HepG2 (cell line): Measurements from ENCODE around the gene SMIM13. TPM values are rescaled to one million over a fixed set of nuclear protein-coding genes. Genes with fewer than 3 reads are reported as not detected.
A peak's percentile ranks its signal among the peaks of the same experiment; 100 is the strongest.

Experiments
- AGO2 ChIP-seq: fragments of 200-400 bp; formaldehyde crosslinking; optimal IDR thresholded peaks from 2 replicates; pipeline ENCODE3; 2017; ENCODE audit warnings: mild to moderate bottlenecking, low read depth, low read length, moderate library complexity
- CREBL2 ChIP-seq: sonication (generic); formaldehyde crosslinking; IDR thresholded peaks from 2 replicates; pipeline ENCODE4 v1.8.1; 2023; ENCODE audit warnings: missing genetic modification reagents, mild to moderate bottlenecking, borderline replicate concordance
- CSRNP1 ChIP-seq: sonication (generic); formaldehyde crosslinking; IDR thresholded peaks from 2 replicates; pipeline ENCODE4 v1.8.1; 2023; ENCODE audit warnings: mild to moderate bottlenecking, missing genetic modification reagents
- DBP ChIP-seq: sonication (generic); formaldehyde crosslinking; IDR thresholded peaks from 2 replicates; pipeline ENCODE4 v1.4.0; 2020; ENCODE audit warnings: missing genetic modification reagents; ENCODE audit errors: not compliant biosample characterization
- GFI1 ChIP-seq: sonication (generic); formaldehyde crosslinking; IDR thresholded peaks from 2 replicates; pipeline ENCODE4 v1.5.0; 2020; ENCODE audit warnings: missing genetic modification reagents, mild to moderate bottlenecking, borderline replicate concordance
- HDAC6 ChIP-seq: fragments of 200-600 bp; sonication (generic); IDR thresholded peaks from 2 replicates; pipeline ENCODE4 v1.7.0; 2017; ENCODE audit warnings: mild to moderate bottlenecking, antibody characterized with exemption, low read length, low read depth
- HOXA9 ChIP-seq: sonication (generic); formaldehyde crosslinking; IDR thresholded peaks from 2 replicates; pipeline ENCODE4 v1.8.1; 2022; ENCODE audit warnings: missing genetic modification reagents, mild to moderate bottlenecking, moderate library complexity, borderline replicate concordance
- KLF9 ChIP-seq: IDR thresholded peaks from 2 replicates; pipeline ENCODE4 v1.6.1; 2016; ENCODE audit warnings: low read depth
- KMT2A ChIP-seq: sonication (generic); formaldehyde crosslinking; IDR thresholded peaks from 2 replicates; pipeline ENCODE4 v1.4.0; 2020; ENCODE audit warnings: missing genetic modification reagents
- MZF1 ChIP-seq: sonication (generic); formaldehyde crosslinking; IDR thresholded peaks from 2 replicates; pipeline ENCODE4 v1.8.1; 2023; ENCODE audit warnings: mild to moderate bottlenecking, missing genetic modification reagents, borderline replicate concordance
- NCOA2 ChIP-seq: sonication (generic); formaldehyde crosslinking; IDR thresholded peaks from 2 replicates; pipeline ENCODE4 v1.8.0; 2022; ENCODE audit warnings: inconsistent platforms
- NPAS2 ChIP-seq: sonication (generic); formaldehyde crosslinking; IDR thresholded peaks from 2 replicates; pipeline ENCODE4 v1.8.0; 2022; ENCODE audit warnings: mild to moderate bottlenecking, missing genetic modification reagents, borderline replicate concordance
- PAX8 ChIP-seq: sonication (generic); formaldehyde crosslinking; IDR thresholded peaks from 2 replicates; pipeline ENCODE4 v1.8.0; 2022; ENCODE audit warnings: mild to moderate bottlenecking, missing genetic modification reagents, borderline replicate concordance
- PHF21A ChIP-seq: sonication (generic); formaldehyde crosslinking; IDR thresholded peaks from 2 replicates; pipeline ENCODE4 v1.5.0; 2020; ENCODE audit warnings: mild to moderate bottlenecking, missing genetic modification reagents
- RNF219 ChIP-seq: sonication (generic); formaldehyde crosslinking; IDR thresholded peaks from 2 replicates; pipeline ENCODE4 v1.5.0; 2020; ENCODE audit warnings: mild to moderate bottlenecking, missing genetic modification reagents
- SALL2 ChIP-seq: sonication (generic); formaldehyde crosslinking; IDR thresholded peaks from 2 replicates; pipeline ENCODE4 v1.8.1; 2023; ENCODE audit warnings: mild to moderate bottlenecking, missing genetic modification reagents, inconsistent platforms
- ZMYM3 ChIP-seq: sonication (generic); formaldehyde crosslinking; IDR thresholded peaks from 2 replicates; pipeline ENCODE4 v1.5.1; 2020; ENCODE audit warnings: mild to moderate bottlenecking, missing genetic modification reagents
- ZNF12 ChIP-seq: sonication (generic); formaldehyde crosslinking; IDR thresholded peaks from 2 replicates; pipeline ENCODE4 v1.5.0; 2020; ENCODE audit warnings: missing genetic modification reagents
- ZNF382 ChIP-seq: sonication (generic); formaldehyde crosslinking; IDR thresholded peaks from 2 replicates; pipeline ENCODE4 v1.5.0; 2020; ENCODE audit warnings: missing genetic modification reagents, mild to moderate bottlenecking, borderline replicate concordance
- ZNF513 ChIP-seq: sonication (generic); formaldehyde crosslinking; conservative IDR thresholded peaks from 2 replicates; pipeline ENCODE4 v1.5.0; 2020; ENCODE audit warnings: missing genetic modification reagents
- ZNF614 ChIP-seq: IDR thresholded peaks from 2 replicates; pipeline ENCODE4 v1.6.1; 2018; ENCODE audit warnings: missing biosample characterization, missing genetic modification reagents, inconsistent platforms, borderline replicate concordance
- ZNF7 ChIP-seq: IDR thresholded peaks from 2 replicates; pipeline ENCODE4 v1.6.1; 2016; ENCODE audit warnings: missing biosample characterization, missing genetic modification reagents
- ZNF737 ChIP-seq: sonication (generic); formaldehyde crosslinking; IDR thresholded peaks from 2 replicates; pipeline ENCODE4 v1.5.0; 2020; ENCODE audit warnings: missing genetic modification reagents, mild to moderate bottlenecking, borderline replicate concordance
- polyA plus RNA-seq, 8 experiments: library from polyadenylated mRNA; depleted of rRNA in 3 of 8; stranded (reverse) in 7 of 8; unstranded in 1 of 8; fragments of >200 nt; fragmentation: Illumina TruSeq in 4 of 8; extraction: Trizol in 4 of 8; gene quantifications; 2 replicates each; pipeline versions ENCODE4 v1.2.1 to v1.2.3, GENCODE V29; 2011 to 2016; ENCODE audit warnings: low read depth in 4 of 8, missing spikeins in 1 of 8, mixed read lengths in 1 of 8; ENCODE audit not compliant: insufficient read depth in 1 of 8
- total RNA-seq, 5 experiments: library from RNA; depleted of rRNA; stranded (reverse); fragments of >200 nt; fragmentation: Illumina TruSeq; extraction: Trizol; gene quantifications; 2 replicates each; pipeline ENCODE4 v1.2.3, GENCODE V29; 2016; ENCODE audit warnings: low read depth in 1 of 5

Gene SMIM13
- total and polyA plus RNA-seq, 2 of the 13 experiments (the other 11 are each of a cell fraction or from before 2014, with no cell fraction given): 2.7 to 10.2 TPM

GRCh38 chr6:11093626-11094410, at the start of gene SMIM13 (continued):
- TF ChIP-seq ZNF382 (CRISPR knock-in tag) (no peak), PHF21A (CRISPR knock-in tag) (peak; percentile 95), ZNF614 (CRISPR knock-in tag) (peak; percentile 81; the same call in 1 of the 2 replicates), HOXA9 (no peak), PAX8 (CRISPR knock-in tag) (peak; percentile 49; the same call in 1 of the 2 replicates), ZNF7 (CRISPR knock-in tag) (no peak), GFI1 (peak; percentile 81; the same call in 1 of the 2 replicates), ZMYM3 (CRISPR knock-in tag) (peak; percentile 59), RNF219 (CRISPR knock-in tag) (peak; percentile 50; the same call in 1 of the 2 replicates), KLF9 (CRISPR knock-in tag) (0 out of 2 replicates have a peak, but pooled peaks have one; percentile 55), SALL2 (CRISPR knock-in tag) (peak; percentile 79), NPAS2 (CRISPR knock-in tag) (no peak), CREBL2 (CRISPR knock-in tag) (no peak), HDAC6 (no peak), ZNF12 (no peak; the same call in none of the 2 replicates), CSRNP1 (CRISPR knock-in tag) (peak; percentile 97), ZNF513 (CRISPR knock-in tag) (peak; percentile 99), DBP (CRISPR knock-in tag) (peak; percentile 20), KMT2A (CRISPR knock-in tag) (peak; percentile 97), NCOA2 (CRISPR knock-in tag) (peak; percentile 64), MZF1 (CRISPR knock-in tag) (0 out of 2 replicates have a peak, but pooled peaks have one; percentile 2), ZNF737 (CRISPR knock-in tag) (peak; percentile 67; the same call in 1 of the 2 replicates), AGO2 (peak; percentile 49)
